ENCODE results near the gene MEF2C.

The MEF2C gene

GRCh38 chr5:88746438-88746882 is 136.5 kb downstream of the MEF2C start:
- TF ChIP-seq FOXP2 (optimal IDR thresholded peaks at IDR 0.05; ENCODE audit: control extremely low read depth, extremely low read length, insufficient read depth): no peak
- TF ChIP-seq EZH2 (IDR thresholded peaks at IDR 0.05): no peak
- no peak for TF ChIP-seq POLR2AphosphoS5 (IDR thresholded peaks at IDR 0.05; ENCODE audit: borderline replicate concordance, low read depth, low read length)
- Histone ChIP-seq H3K36me3 (ENCODE audit: insufficient read depth, low read length) (no peaks in the 10 kb centered on the region), H3K4me3 (no peak overlapping the region), H3K27ac (no peak overlapping the region), H3K9me3 (ENCODE audit: low read depth, low read length) (no peaks in the 10 kb centered on the region), H3K9ac (ENCODE audit: insufficient read length) (no peak overlapping the region)
- no peak for DNase-seq (ENCODE audit: low read depth, low spot score)

- no peak for TF ChIP-seq POLR2AphosphoS5 (IDR thresholded peaks at IDR 0.05; ENCODE audit: borderline replicate concordance, low read depth, low read length)
- no peak for TF ChIP-seq EZH2 (IDR thresholded peaks at IDR 0.05)
- no peak for TF ChIP-seq FOXP2 (optimal IDR thresholded peaks at IDR 0.05; ENCODE audit: control extremely low read depth, extremely low read length, insufficient read depth)
- no peaks in the 10 kb centered on the region for H3K36me3 ChIP-seq (ENCODE audit: insufficient read depth, low read length)
- H3K9ac ChIP-seq (ENCODE audit: insufficient read length): no peak overlapping the region
- no peak for DNase-seq (ENCODE audit: low read depth, low spot score)
- H3K9me3 ChIP-seq (ENCODE audit: low read depth, low read length): no peaks in the 10 kb centered on the region
- H3K27ac ChIP-seq: no peak overlapping the region
- no peak overlapping the region for H3K4me3 ChIP-seq
These were observed 137.8 kb downstream of the MEF2C start for GRCh38 chr5:88745093-88745696.

GRCh38 chr5:88743231-88743834 is 139.7 kb downstream of the MEF2C start:
- Histone ChIP-seq H3K9me3 (ENCODE audit: low read depth, low read length) (no peaks in the 10 kb centered on the region), H3K27ac (no peak overlapping the region), H3K36me3 (ENCODE audit: insufficient read depth, low read length) (no peaks in the 10 kb centered on the region), H3K4me3 (no peak overlapping the region), H3K9ac (ENCODE audit: insufficient read length) (no peak overlapping the region)
- DNase-seq (ENCODE audit: low read depth, low spot score): no peak
- TF ChIP-seq POLR2AphosphoS5 (IDR thresholded peaks at IDR 0.05; ENCODE audit: borderline replicate concordance, low read depth, low read length) (no peak), FOXP2 (optimal IDR thresholded peaks at IDR 0.05; ENCODE audit: control extremely low read depth, extremely low read length, insufficient read depth) (no peak), EZH2 (IDR thresholded peaks at IDR 0.05) (no peak)

- Histone ChIP-seq H3K9me3 (ENCODE audit: low read depth, low read length) (no peaks in the 10 kb centered on the region), H3K27ac (no peak overlapping the region), H3K9ac (ENCODE audit: insufficient read length) (no peak overlapping the region), H3K36me3 (ENCODE audit: insufficient read depth, low read length) (no peaks in the 10 kb centered on the region), H3K4me3 (no peak overlapping the region)
- no peak for DNase-seq (ENCODE audit: low read depth, low spot score)
- no peak for TF ChIP-seq FOXP2 (optimal IDR thresholded peaks at IDR 0.05; ENCODE audit: control extremely low read depth, extremely low read length, insufficient read depth)
- no peak for TF ChIP-seq EZH2 (IDR thresholded peaks at IDR 0.05)
- TF ChIP-seq POLR2AphosphoS5 (IDR thresholded peaks at IDR 0.05; ENCODE audit: borderline replicate concordance, low read depth, low read length): no peak
These were observed 141.0 kb downstream of the MEF2C start for GRCh38 chr5:88741964-88742363.

GRCh38 chr5:88740604-88741185 is 142.3 kb downstream of the MEF2C start:
- DNase-seq (ENCODE audit: low read depth, low spot score): no peak
- H3K9me3 ChIP-seq (ENCODE audit: low read depth, low read length): no peaks in the 10 kb centered on the region
- H3K27ac ChIP-seq: no peak overlapping the region
- no peak overlapping the region for H3K4me3 ChIP-seq
- H3K36me3 ChIP-seq (ENCODE audit: insufficient read depth, low read length): no peaks in the 10 kb centered on the region
- TF ChIP-seq EZH2 (IDR thresholded peaks at IDR 0.05) (no peak), FOXP2 (optimal IDR thresholded peaks at IDR 0.05; ENCODE audit: control extremely low read depth, extremely low read length, insufficient read depth) (no peak), POLR2AphosphoS5 (IDR thresholded peaks at IDR 0.05; ENCODE audit: borderline replicate concordance, low read depth, low read length) (no peak)
- no peak overlapping the region for H3K9ac ChIP-seq (ENCODE audit: insufficient read length)

GRCh38 chr5:88736494-88736893 is 146.5 kb downstream of the MEF2C start:
- Histone ChIP-seq H3K36me3 (ENCODE audit: insufficient read depth, low read length) (no peaks in the 10 kb centered on the region), H3K9me3 (ENCODE audit: low read depth, low read length) (no peaks in the 10 kb centered on the region), H3K27ac (no peak overlapping the region), H3K4me3 (no peak overlapping the region), H3K9ac (ENCODE audit: insufficient read length) (no peak overlapping the region)
- TF ChIP-seq EZH2 (IDR thresholded peaks at IDR 0.05) (no peak), POLR2AphosphoS5 (IDR thresholded peaks at IDR 0.05; ENCODE audit: borderline replicate concordance, low read depth, low read length) (no peak), FOXP2 (optimal IDR thresholded peaks at IDR 0.05; ENCODE audit: control extremely low read depth, extremely low read length, insufficient read depth) (no peak)
- DNase-seq (ENCODE audit: low read depth, low spot score): no peak

- H3K36me3 ChIP-seq (ENCODE audit: insufficient read depth, low read length): no peaks in the 10 kb centered on the region
- H3K9me3 ChIP-seq (ENCODE audit: low read depth, low read length): no peaks in the 10 kb centered on the region
- H3K4me3 ChIP-seq: no peak overlapping the region
- DNase-seq (ENCODE audit: low read depth, low spot score): no peak
- H3K27ac ChIP-seq: no peak overlapping the region
- no peak for TF ChIP-seq FOXP2 (optimal IDR thresholded peaks at IDR 0.05; ENCODE audit: control extremely low read depth, extremely low read length, insufficient read depth)
- no peak for TF ChIP-seq POLR2AphosphoS5 (IDR thresholded peaks at IDR 0.05; ENCODE audit: borderline replicate concordance, low read depth, low read length)
- no peak for TF ChIP-seq EZH2 (IDR thresholded peaks at IDR 0.05)
- H3K9ac ChIP-seq (ENCODE audit: insufficient read length): no peak overlapping the region
These were observed 148.0 kb downstream of the MEF2C start for GRCh38 chr5:88734983-88735382.

- no peak for TF ChIP-seq POLR2AphosphoS5 (IDR thresholded peaks at IDR 0.05; ENCODE audit: borderline replicate concordance, low read depth, low read length)
- no peak for TF ChIP-seq FOXP2 (optimal IDR thresholded peaks at IDR 0.05; ENCODE audit: control extremely low read depth, extremely low read length, insufficient read depth)
- TF ChIP-seq EZH2 (IDR thresholded peaks at IDR 0.05): no peak
- Histone ChIP-seq H3K36me3 (ENCODE audit: insufficient read depth, low read length) (no peaks in the 10 kb centered on the region), H3K9ac (ENCODE audit: insufficient read length) (no peak overlapping the region), H3K9me3 (ENCODE audit: low read depth, low read length) (no peaks in the 10 kb centered on the region), H3K4me3 (no peak overlapping the region), H3K27ac (no peak overlapping the region)
- DNase-seq (ENCODE audit: low read depth, low spot score): no peak
These were observed 148.8 kb downstream of the MEF2C start for GRCh38 chr5:88734191-88734640.
